HUES48 (cell line): ENCODE data around the gene STAT4.

Experiments
- H3K27ac ChIP-seq: one replicate; pipeline ENCODE4 v1.7.0; 2013; ENCODE audit warnings: low read depth, low read length, inconsistent platforms
- H3K27me3 ChIP-seq: 2 replicates; pipeline ENCODE4 v1.6.1; 2013; ENCODE audit warnings: mild to moderate bottlenecking, low read length; ENCODE audit not compliant: control insufficient read depth, insufficient read depth
- H3K36me3 ChIP-seq: 2 replicates; pipeline ENCODE4 v1.6.1; 2013; ENCODE audit warnings: low read length; ENCODE audit not compliant: control insufficient read depth, insufficient read depth
- H3K4me1 ChIP-seq: 2 replicates; pipeline ENCODE4 v1.6.1; 2013; ENCODE audit warnings: mild to moderate bottlenecking, low read length; ENCODE audit not compliant: control insufficient read depth, insufficient read depth
- H3K4me3 ChIP-seq: 2 replicates; pipeline ENCODE4 v1.5.1; 2013; ENCODE audit warnings: mild to moderate bottlenecking, low read depth, low read length
- H3K9ac ChIP-seq: 2 replicates; pipeline ENCODE4 v1.6.1; 2013; ENCODE audit warnings: mild to moderate bottlenecking, low read depth, low read length, moderate library complexity
- H3K9me3 ChIP-seq: 2 replicates; pipeline ENCODE4 v1.6.1; 2013; ENCODE audit warnings: low read length; ENCODE audit not compliant: control insufficient read depth, insufficient read depth

STAT4 gene

DNA sequence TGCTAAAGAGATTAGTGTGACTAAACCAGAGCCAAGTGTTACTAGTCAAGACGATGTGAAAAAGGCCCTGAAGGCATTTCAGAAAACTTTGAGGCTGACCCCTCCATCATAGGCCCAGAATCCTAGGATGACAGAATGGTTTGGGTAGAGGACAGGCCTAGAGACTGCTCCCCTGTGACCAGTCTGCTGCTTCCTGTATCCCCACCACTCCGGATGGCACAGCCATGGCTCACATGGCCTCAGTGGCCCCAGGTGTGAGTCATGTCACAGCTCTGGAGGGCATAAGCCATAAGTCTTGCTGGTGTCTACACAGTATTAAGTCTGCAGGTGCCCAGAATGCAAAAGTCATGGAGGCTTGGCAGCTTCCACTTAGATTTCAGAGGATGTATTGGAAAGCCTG lies 124.4 kb downstream of the STAT4 start:
- H3K27ac ChIP-seq = no peak overlapping the region
- no peaks in the 10 kb centered on the region; the same call in 1 of the 2 replicates for H3K27me3 ChIP-seq
- H3K4me3 ChIP-seq = no peak overlapping the region
- H3K9ac ChIP-seq = no peak overlapping the region
- H3K9me3 ChIP-seq = no peaks in the 10 kb centered on the region
- no peaks in the 10 kb centered on the region for H3K36me3 ChIP-seq
- no peaks in the 10 kb centered on the region for H3K4me1 ChIP-seq

DNA sequence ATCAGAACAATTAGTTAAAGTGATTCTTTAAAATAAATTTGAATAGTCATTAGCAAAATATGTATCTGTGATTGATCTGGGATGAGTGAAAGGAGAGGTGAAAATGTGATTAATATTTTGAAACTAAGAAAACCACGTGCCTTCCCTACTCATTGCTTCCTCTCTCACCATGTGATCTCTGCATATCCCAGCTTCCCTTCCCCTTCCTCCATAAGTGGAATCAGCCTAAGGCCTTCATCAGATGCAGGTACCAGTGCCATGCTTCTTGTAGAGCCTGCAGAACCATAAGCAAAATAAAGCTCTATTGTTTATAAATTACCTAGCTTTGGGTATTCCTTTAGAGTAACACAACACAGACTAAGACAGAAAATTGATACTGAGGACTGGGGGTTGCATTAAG lies 125.7 kb downstream of the STAT4 start:
- H3K36me3 ChIP-seq = no peaks in the 10 kb centered on the region
- no peaks in the 10 kb centered on the region for H3K4me1 ChIP-seq
- no peak overlapping the region for H3K4me3 ChIP-seq
- H3K27me3 ChIP-seq = no peaks in the 10 kb centered on the region; the same call in 1 of the 2 replicates
- H3K9me3 ChIP-seq = no peaks in the 10 kb centered on the region
- no peak overlapping the region for H3K9ac ChIP-seq
- H3K27ac ChIP-seq = no peak overlapping the region

DNA sequence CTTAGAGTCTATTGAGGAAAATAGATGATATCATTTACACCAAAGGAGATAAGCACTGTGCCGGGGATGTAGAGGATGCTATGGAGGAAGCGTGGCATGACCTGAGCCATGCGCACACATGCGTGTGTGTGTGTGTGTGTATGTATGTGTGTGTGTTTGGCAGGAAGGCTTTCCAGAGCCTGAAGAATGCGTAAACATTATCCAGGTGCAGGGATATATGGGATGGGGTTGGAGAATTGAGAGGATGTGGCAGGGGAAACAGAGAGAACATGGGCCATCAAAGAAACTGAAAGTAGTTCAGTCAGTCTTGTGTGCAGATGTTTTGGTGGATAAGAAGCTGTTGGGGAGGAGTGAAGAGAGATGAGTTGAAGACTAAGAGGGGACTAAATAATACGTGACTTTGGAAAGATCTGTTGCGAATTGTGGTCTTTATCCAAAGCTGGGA lies 127.5 kb downstream of the STAT4 start:
- H3K9ac ChIP-seq = no peak overlapping the region
- no peaks in the 10 kb centered on the region for H3K36me3 ChIP-seq
- no peaks in the 10 kb centered on the region for H3K9me3 ChIP-seq
- H3K27me3 ChIP-seq = peaks cover 5% of the 10 kb centered on the region
- no peaks in the 10 kb centered on the region for H3K4me1 ChIP-seq
- no peak overlapping the region for H3K27ac ChIP-seq
- H3K4me3 ChIP-seq = no peak overlapping the region

DNA sequence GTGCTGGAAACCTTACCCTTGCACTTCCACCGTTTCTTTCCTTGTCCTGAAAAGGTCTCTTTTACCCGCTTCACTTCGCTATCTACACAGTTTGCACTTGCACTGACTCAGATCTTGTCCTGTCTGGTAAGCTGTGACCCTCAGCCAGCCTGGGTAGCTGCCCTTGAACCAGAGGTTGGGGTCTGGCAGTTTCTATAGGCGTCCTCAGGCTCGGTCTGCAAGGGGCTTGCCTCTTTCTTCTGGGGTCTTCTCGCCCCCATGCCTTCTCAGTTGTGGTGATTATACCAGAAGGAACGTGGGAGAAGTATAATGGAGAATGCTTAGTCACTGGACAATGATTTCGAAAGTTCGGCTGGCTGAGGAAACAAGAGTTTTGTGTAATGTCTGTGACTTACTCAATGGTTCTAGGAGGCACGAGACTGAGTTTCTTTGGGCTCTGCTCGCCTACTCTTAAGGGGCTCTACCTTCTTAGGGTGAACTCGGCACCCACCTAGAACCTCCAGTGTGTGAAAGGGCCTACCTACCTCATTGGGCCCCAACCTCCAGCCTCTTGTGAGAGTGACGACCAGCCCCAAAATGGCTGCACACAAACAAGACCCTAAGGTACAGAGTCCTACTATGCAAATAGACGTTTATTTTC lies 129.9 kb downstream of the STAT4 start:
- Histone ChIP-seq H3K9me3 (no peaks in the 10 kb centered on the region), H3K27ac (peak overlapping the region; percentile 87), H3K36me3 (no peaks in the 10 kb centered on the region), H3K4me3 (peak overlapping the region; percentile 72), H3K4me1 (no peaks in the 10 kb centered on the region), H3K9ac (peak overlapping the region; percentile 86), H3K27me3 (peaks cover 14% of the 10 kb centered on the region)

DNA sequence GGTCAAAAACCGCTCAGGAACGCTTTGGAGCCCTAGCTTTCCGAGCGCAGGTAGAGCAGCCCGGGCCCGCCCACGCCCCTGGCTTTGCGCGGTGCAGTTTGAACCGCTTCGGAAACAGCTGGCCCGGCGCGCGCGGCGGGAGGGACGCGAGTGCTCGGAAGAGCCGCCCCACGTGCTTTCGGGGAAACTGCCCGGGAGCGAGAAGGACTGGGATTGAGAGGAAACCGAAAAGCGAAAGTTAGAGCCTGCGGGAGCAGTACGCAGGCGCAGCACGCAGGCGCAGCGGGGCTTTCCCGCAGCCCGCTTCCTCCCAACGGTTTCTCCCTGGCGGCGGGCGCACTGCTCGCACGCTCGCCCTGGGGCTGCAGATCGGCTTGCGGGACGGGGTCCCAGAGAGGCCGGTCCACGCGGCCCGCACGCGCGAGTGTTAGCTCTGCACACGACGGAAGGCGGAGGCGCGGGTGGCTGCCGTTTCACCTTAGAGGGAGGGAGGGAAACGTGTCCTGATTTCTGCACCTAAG lies 130.5 kb downstream of the STAT4 start:
- Histone ChIP-seq H3K27ac (peak overlapping the region; percentile 87), H3K4me3 (peak overlapping the region; percentile 72), H3K4me1 (no peaks in the 10 kb centered on the region), H3K36me3 (no peaks in the 10 kb centered on the region), H3K27me3 (peaks cover 20% of the 10 kb centered on the region), H3K9ac (peak overlapping the region; percentile 86), H3K9me3 (no peaks in the 10 kb centered on the region)

DNA sequence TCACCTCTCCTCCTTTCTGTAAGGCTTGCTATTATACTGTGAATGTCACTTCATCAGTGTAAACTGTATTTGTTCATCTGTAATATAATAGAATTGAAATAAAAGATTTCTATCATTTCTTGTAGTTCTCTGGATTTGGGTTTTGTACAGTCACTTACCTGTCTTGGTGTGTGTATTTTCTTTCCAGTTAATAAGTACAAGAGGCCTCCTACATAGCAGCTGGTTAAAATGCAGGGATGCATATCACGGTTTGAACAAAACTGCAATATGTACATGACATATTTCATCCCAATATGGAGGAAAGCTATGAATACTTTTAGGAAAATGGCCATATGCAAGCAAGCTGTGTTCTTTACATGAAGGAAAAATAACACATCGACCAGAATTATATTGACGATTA lies 131.4 kb downstream of the STAT4 start:
- Histone ChIP-seq H3K4me1 (0 out of 2 replicates have a peak, but pooled peaks cover 3% of the 10 kb centered on the region), H3K4me3 (no peak overlapping the region), H3K9ac (no peak overlapping the region), H3K36me3 (no peaks in the 10 kb centered on the region), H3K27me3 (peaks cover 29% of the 10 kb centered on the region), H3K27ac (no peak overlapping the region), H3K9me3 (no peaks in the 10 kb centered on the region)

DNA sequence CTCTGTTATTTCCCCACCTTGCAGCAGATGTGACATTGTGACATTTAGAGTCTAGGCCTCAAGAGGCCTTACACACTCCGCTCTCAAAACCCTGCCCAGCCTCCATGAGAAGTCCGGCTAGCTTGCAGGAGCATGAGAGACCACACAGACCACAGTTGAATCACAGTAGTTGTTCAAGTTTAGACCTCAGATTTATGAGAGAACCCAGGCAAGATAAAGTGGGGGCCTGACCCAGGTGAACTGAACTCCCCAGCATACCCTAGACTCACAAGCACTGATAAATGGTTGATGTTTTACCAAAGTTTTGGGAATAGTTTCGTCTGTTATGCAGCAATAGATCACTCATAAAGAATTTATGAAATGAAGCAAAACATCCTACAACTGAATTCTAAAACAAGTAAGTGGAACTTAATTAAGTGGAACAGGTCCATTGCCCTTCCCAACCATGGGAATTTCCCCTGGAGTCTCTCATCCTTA lies 132.1 kb downstream of the STAT4 start:
- Histone ChIP-seq H3K27me3 (peaks cover 29% of the 10 kb centered on the region), H3K9me3 (no peaks in the 10 kb centered on the region), H3K4me3 (no peak overlapping the region), H3K36me3 (no peaks in the 10 kb centered on the region), H3K9ac (no peak overlapping the region), H3K4me1 (0 out of 2 replicates have a peak, but pooled peaks cover 5% of the 10 kb centered on the region), H3K27ac (no peak overlapping the region)

DNA sequence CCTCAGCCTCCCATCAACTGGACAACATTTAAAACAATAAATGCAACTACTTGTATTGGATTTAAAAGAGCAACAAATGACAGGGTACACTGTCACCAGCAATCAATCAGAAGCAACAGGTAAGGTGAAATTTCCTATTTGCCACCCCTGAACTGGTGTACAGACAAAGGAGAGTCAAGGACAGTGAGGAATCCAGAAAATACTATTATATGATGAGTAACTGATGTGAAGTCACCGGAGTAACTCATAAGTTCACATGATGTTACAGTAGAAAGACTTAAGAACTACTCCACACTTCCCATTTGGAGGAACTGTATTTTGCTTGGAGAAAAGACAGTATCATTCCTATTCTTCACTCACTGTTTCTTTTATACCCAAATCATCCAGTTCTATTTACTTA lies 132.7 kb downstream of the STAT4 start:
- peaks cover 29% of the 10 kb centered on the region for H3K27me3 ChIP-seq
- no peak overlapping the region for H3K27ac ChIP-seq
- 0 out of 2 replicates have a peak, but pooled peaks cover 5% of the 10 kb centered on the region for H3K4me1 ChIP-seq
- no peaks in the 10 kb centered on the region for H3K9me3 ChIP-seq
- no peak overlapping the region for H3K4me3 ChIP-seq
- H3K36me3 ChIP-seq = no peaks in the 10 kb centered on the region
- no peak overlapping the region for H3K9ac ChIP-seq

DNA sequence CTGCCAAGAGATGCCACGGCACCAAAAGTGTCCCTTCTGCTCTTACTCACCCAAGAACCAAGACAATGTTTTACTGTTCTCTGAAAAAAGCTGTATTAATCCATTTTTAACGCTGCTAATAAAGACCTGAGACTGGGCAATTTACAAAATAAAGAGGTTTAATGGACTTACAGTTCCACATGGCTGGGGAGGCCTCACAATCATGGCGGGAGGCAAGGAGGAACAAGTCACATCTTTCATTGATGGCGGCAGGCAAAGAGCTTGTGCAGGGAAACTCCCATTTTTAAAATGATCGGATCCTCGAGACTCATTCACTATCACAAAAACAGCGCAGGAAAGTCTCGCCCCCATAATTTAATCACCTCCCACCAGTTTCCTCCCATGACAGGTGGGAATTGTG lies 135.0 kb downstream of the STAT4 start:
- Histone ChIP-seq H3K4me1 (0 out of 2 replicates have a peak, but pooled peaks cover 5% of the 10 kb centered on the region), H3K36me3 (peaks cover 6% of the 10 kb centered on the region; the same call in 1 of the 2 replicates), H3K27me3 (peaks cover 29% of the 10 kb centered on the region), H3K9ac (no peak overlapping the region), H3K4me3 (no peak overlapping the region), H3K27ac (no peak overlapping the region), H3K9me3 (no peaks in the 10 kb centered on the region)

DNA sequence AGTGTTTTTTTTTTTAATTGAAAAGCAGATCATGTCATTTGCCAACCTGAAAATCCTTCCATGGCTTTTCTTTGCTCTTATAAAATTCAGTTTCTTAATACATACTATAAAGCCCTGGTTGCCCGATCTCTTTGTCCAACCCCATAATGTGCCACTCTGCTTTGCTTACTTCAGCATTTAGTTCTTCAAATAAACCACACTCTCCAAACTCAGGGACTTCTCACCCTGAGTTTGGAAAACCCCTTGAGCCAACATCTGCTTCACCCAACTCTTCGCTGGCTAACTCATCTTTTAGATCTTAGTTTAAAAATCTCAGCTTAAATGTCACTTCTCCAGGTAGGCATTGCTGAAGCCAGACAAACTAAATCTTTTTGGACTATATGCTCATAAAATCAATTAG lies 135.6 kb downstream of the STAT4 start:
- peaks cover 8% of the 10 kb centered on the region for H3K36me3 ChIP-seq
- H3K9me3 ChIP-seq = no peaks in the 10 kb centered on the region
- H3K4me1 ChIP-seq = 0 out of 2 replicates have a peak, but pooled peaks cover 5% of the 10 kb centered on the region
- peaks cover 29% of the 10 kb centered on the region for H3K27me3 ChIP-seq
- H3K9ac ChIP-seq = no peak overlapping the region
- H3K27ac ChIP-seq = no peak overlapping the region
- H3K4me3 ChIP-seq = no peak overlapping the region

DNA sequence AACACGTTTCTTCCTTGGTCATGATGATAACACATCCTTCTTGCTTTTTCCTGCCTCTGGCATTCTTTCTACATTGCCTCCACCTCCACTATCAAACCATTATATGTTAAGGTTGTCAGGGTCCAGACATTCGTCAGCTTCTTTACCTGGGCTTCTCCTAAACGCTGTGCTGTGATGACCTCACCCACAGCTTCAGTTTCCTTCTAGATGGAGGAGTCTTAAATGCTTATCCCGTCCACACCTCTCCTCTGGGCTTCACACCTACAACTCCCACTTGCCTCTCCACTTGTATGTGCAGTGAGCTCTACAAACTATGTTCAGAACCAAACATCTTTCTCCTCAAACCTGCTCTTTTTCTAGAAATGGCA lies 136.2 kb downstream of the STAT4 start:
- H3K9ac ChIP-seq = peak overlapping the region; percentile 44
- peaks cover 29% of the 10 kb centered on the region for H3K27me3 ChIP-seq
- peak overlapping the region; percentile 61 for H3K27ac ChIP-seq
- no peaks in the 10 kb centered on the region for H3K9me3 ChIP-seq
- H3K4me3 ChIP-seq = peak overlapping the region; percentile 94
- 0 out of 2 replicates have a peak, but pooled peaks cover 5% of the 10 kb centered on the region for H3K4me1 ChIP-seq
- H3K36me3 ChIP-seq = peaks cover 14% of the 10 kb centered on the region
